Psoas muscle (tissue), 8 donors: Measurements from ENCODE around the gene FN3K. TPM values are rescaled to one million over a fixed set of nuclear protein-coding genes. Genes with fewer than 3 reads are reported as not detected.

Experiments
- ATAC-seq, 4 donors: fragments of 200-7000 bp; cut with Tn5 transposase; one replicate each; pipeline ENCODE4 v1.9.1; 2020; ENCODE audit warnings: moderate library complexity in 3 of 4, mild to moderate bottlenecking in 2 of 4
- DNase-seq, 2 donors: peaks; one replicate each; pipeline ENCODE4 v3.0.0-alpha.2; 2020
- H3K27ac ChIP-seq: fragments of 200-600 bp; one replicate; pipeline ENCODE4 v1.8.0; 2022
- H3K27me3 ChIP-seq, 3 donors: fragments of 200-600 bp in 1 of 3; one replicate each; pipeline versions ENCODE4 v1.6.1 to v1.8.0; 2013 to 2022; ENCODE audit warnings: low read length in 2 of 3, mild to moderate bottlenecking in 2 of 3, moderate library complexity in 1 of 3; ENCODE audit not compliant: insufficient read depth in 3 of 3
- H3K36me3 ChIP-seq, 2 donors: fragments of 200-600 bp in 1 of 2; one replicate each; pipeline versions ENCODE4 v1.6.1 to v1.8.0; 2013 to 2022; ENCODE audit warnings: low read depth in 1 of 2, mild to moderate bottlenecking in 1 of 2, moderate library complexity in 1 of 2; ENCODE audit not compliant: insufficient read depth in 1 of 2
- H3K4me1 ChIP-seq: fragments of 200-600 bp; one replicate; pipeline ENCODE4 v1.8.0; 2022
- H3K4me3 ChIP-seq: fragments of 200-600 bp; one replicate; pipeline ENCODE4 v1.8.0; 2022; ENCODE audit warnings: mild to moderate bottlenecking
- H3K9me3 ChIP-seq: fragments of 200-600 bp; one replicate; pipeline ENCODE4 v1.8.0; 2022
- CTCF ChIP-seq: fragments of 200-600 bp; IDR thresholded peaks from one replicate; pipeline ENCODE4 v1.8.0; 2022; ENCODE audit warnings: antibody characterized with exemption
- WGBS, 3 donors: extraction: QIAGEN DNeasy Blood & Tissue Kit; methylation state at CpG; one replicate each; pipeline versions ENCODE4 v1.1.6 to v1.1.7; 2013; 5-methylcytosine and 5-hydroxymethylcytosine counted together
- intact Hi-C, 2 donors: fragments of 100-400 bp; cut with DNase I; formaldehyde crosslinking; loops; one replicate each; pipeline versions ENCODE4 v1.11.0 to v1.14.2; 2022
- long read RNA-seq, 2 donors: library from polyadenylated mRNA; unstranded; transcript quantifications; one replicate each; pipeline ENCODE4 v2.0.0, GENCODE V29; 2021
- polyA plus RNA-seq, 3 donors: library from polyadenylated mRNA; stranded (reverse); fragments of 200-250 nt; gene quantifications; one replicate each; pipeline ENCODE4 v1.2.3, GENCODE V29; 2013
- total RNA-seq, 4 donors: library from RNA; stranded (reverse); fragmentation: NEBNext Ultra II Directional in 2 of 4; extraction: Animal tissue kit (Norgen Biotek cat#: 25700) in 2 of 4; gene quantifications; one replicate each; pipeline versions ENCODE4 v1.2.1 to v1.2.4, GENCODE V29; 2021 to 2023
- donor health status: healthy with polysubstance abuse.
- donor health status: DM: no; HTN: no; CAD: no; lungs with moderate emphysema.
- donor health status: Bipolar disorder and iron deficiency.
- donor health status: healthy.
- donor health status: DM: yes; HTN: yes; CAD: no.
- donor health status: DM: no; HTN: no; CAD: no.
- donor health status: DM: no; HTN: no; CAD: no.
- donor health status: DM: yes; HTN: yes; CAD: no.

FN3K gene
- total RNA-seq (10 to 100 TPM in 3 of 4 donors, 1 to 10 TPM in 1; 5.9 to 22.3 (median 18.1) TPM), polyA plus RNA-seq (10 to 100 TPM in 1 of 3 donors, 1 to 10 TPM in 2; 6.1 to 10.1 (median 8.1) TPM)
- long read RNA-seq, donor 1: 0 reads
- long read RNA-seq, donor 2, partial matches to known transcripts: 1 of 2 reads
- long read RNA-seq, donor 2, other reads (novel, unspliced or antisense): 0 of 2 reads

DNA sequence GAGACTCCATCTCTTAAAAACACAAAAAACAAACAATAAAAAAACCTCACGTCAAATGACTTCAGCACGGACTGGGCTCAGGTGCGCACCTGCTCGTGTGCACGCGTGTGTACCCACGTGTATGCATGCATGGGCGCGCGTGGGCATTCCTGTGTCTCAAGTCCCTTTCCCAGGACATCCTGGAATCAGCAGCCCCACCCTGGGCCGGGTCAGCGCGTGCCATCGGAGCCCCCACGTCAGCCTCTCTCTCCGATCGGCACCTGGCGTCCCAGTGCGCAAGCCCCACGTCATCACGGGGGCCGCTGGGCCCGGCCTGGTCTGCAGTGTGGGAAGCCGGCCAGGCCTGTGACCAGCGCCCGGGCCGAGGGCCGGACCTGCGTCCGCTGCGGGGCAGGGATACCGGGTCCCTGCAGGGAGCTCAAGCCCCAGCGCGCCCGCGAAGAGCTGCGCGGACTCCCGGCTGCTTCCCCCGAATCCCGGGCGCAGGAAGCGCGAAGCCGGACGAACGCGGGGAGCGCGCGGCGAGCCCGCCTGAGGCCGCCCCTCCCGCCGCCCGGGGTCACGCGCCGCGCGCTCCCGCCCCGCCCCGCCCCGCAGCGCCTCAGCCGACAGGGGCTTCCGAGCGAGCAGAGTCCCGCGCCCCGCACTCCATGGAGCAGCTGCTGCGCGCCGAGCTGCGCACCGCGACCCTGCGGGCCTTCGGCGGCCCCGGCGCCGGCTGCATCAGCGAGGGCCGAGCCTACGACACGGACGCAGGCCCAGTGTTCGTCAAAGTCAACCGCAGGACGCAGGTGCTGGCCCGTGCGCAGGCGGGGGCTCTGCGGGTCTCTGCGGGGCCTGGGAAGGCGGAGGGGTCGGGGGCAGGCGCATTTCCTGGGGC, at the start of gene FN3K:
TSS of gene FN3K (plus strand) at position 629 of the 880 bp plus-strand sequence. CDS start at position 651, 22 bp downstream.
- Histone ChIP-seq H3K9me3 (peaks cover 5% of the 10 kb centered on the region), H3K36me3 (peaks cover 0 to 43% of the 10 kb centered on the region in 2 donors), H3K4me3 (peak within 1 kb of the TSS; percentile 75), H3K27me3 (no peaks in the 10 kb centered on the region), H3K27ac (peak within 1 kb of the TSS; percentile 73), H3K4me1 (peaks cover 14% of the 10 kb centered on the region)
- no peak for TF ChIP-seq CTCF
- DNase-seq (peak; percentile 74 to 83), ATAC-seq (peak; percentile 72 to 82 (median 75))
- 2 to 7% (median 3%) methylated on average over 52 to 101 of the region's 101 CpGs for WGBS, 3 donors
- intact Hi-C loops: no loop called here

DNA sequence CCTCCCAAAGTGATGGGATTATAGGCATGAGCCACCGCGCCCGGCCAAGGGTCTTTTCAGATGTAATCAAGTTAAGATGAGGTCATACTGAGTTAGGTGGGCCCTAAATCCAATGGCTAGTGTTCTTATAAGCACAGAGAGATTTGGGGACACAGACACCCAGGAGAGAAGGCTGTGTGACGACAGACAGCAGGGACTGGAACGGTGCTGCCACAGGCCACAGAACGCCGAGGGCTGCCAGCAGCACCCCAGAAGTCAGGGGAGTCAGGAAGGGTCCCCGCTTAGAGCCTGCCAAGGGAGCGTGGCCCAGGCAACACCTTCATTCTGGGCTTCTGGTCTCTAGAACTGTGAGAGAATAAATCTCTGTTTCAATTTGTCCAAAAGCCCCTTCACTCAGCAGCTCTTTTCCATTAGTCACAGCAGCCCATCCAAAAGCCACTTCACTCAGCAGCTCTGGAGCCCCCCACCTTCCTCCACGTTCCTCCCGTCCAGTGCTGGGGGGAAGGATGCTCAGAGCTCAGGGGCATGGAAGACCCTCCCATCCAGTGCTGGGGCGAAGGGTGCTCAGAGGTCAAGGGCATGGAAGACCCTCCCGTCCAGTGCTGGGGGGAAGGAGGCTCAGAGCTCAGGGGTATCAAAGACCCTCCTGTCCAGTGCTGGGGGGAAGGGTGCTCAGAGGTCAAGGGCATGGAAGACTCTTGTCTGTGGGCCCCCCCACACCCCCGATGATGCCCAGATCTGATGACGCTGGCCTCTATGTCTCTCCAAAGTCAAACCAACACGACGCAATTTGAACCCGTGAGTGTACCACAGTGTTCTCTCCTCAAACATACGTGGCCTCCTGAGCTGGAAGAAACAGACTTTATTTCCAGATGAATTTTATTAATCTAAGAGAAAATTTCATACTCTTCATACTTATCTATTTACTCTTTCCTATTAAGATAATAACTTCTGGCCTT, 48.8 kb upstream of the FN3K start:
- Histone ChIP-seq H3K36me3 (no peaks in the 10 kb centered on the region), H3K4me3 (no peak overlapping the region), H3K4me1 (peaks cover 22% of the 10 kb centered on the region), H3K9me3 (no peaks in the 10 kb centered on the region), H3K27me3 (no peaks in the 10 kb centered on the region), H3K27ac (peak overlapping the region; percentile 83)
- peak; percentile 4 to 51 for DNase-seq
- peak; percentile 33 to 85 (median 58) for ATAC-seq
- WGBS, 3 donors: 76 to 86% (median 84%) methylated on average over 19 of the region's 19 CpGs
- no peak for TF ChIP-seq CTCF
- intact Hi-C loops: no loop called here

DNA sequence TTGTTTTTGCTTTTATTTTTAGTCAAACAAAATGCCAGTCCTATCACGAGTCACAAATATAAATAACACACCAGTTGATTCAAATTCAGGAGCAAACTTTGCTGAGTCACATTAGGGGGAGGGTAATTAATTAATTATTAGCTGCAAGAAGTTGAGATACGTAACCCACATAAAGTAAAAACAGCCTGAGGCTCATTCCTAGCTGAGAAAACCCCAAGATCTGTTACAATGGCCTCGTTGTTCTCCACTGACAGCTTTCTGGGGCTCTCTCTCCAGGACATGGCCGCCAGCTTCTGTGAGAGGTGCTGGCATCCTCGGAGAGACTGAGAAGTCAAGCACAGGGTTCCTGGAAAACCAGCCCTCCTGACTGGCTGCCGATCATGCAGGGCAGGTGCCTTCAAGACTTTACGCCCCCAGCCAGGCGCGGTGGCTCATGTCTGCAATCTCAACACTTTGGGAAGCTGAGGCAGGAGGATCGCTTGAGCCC, 48.0 kb upstream of the FN3K start:
- intact Hi-C loops: no loop called here
- H3K4me1 ChIP-seq: peaks cover 22% of the 10 kb centered on the region
- DNase-seq (peak; percentile 17 to 63), ATAC-seq (peak in 3 of 4 donors; percentile 70 to 81 (median 79))
- no peaks in the 10 kb centered on the region for H3K27me3 ChIP-seq
- no peaks in the 10 kb centered on the region for H3K36me3 ChIP-seq
- no peaks in the 10 kb centered on the region for H3K9me3 ChIP-seq
- H3K27ac ChIP-seq: peak overlapping the region; percentile 83
- WGBS, 3 donors: 57 to 80% (median 62%) methylated on average over 10 of the region's 10 CpGs
- no peak for TF ChIP-seq CTCF
- peak overlapping the region; percentile 28 for H3K4me3 ChIP-seq

- ATAC-seq (peak in 3 of 4 donors; percentile 19 to 42 (median 42)), DNase-seq (peak in 1 of 2 donors; percentile 0)
- peak overlapping the region; percentile 28 for H3K4me3 ChIP-seq
- H3K4me1 ChIP-seq: peaks cover 22% of the 10 kb centered on the region
- 80 to 94% (median 86%) methylated on average over 9 of the region's 9 CpGs for WGBS, 3 donors
- H3K9me3 ChIP-seq: no peaks in the 10 kb centered on the region
- no peaks in the 10 kb centered on the region for H3K36me3 ChIP-seq
- intact Hi-C loops: no loop called here
- H3K27ac ChIP-seq: peak overlapping the region; percentile 83
- H3K27me3 ChIP-seq: no peaks in the 10 kb centered on the region
- TF ChIP-seq CTCF: no peak
Measured at GRCh38 chr17:82687871-82688270, 47.5 kb upstream of the FN3K start.
